Breast epithelium (tissue), 4 donors: ENCODE measurements around the gene NADK. TPM values are rescaled to one million over a fixed set of nuclear protein-coding genes. Genes with fewer than 3 reads are reported as not detected.

Experiments
- DNase-seq, 2 donors: peaks; one replicate each; pipeline ENCODE4 v3.0.0-alpha.2; 2019; ENCODE audit warnings: low spot score in 2 of 2
- H3K27ac ChIP-seq, 2 donors: fragments of 200-600 bp; sonication (generic) in 1 of 2; one replicate each; pipeline ENCODE4 v1.5.1; 2016 to 2019; ENCODE audit warnings: mild to moderate bottlenecking in 1 of 2
- H3K27me3 ChIP-seq, 2 donors: fragments of 200-600 bp; sonication (generic) in 1 of 2; one replicate each; pipeline versions ENCODE4 v1.5.1 to v1.6.0; 2017 to 2019; ENCODE audit warnings: control low read depth in 1 of 2, mild to moderate bottlenecking in 1 of 2
- H3K36me3 ChIP-seq: fragments of 200-600 bp; one replicate; pipeline ENCODE4 v1.5.1; 2019
- H3K4me1 ChIP-seq, 2 donors: fragments of 200-600 bp; sonication (generic); one replicate each; pipeline ENCODE4 v1.5.1; 2016 to 2019; ENCODE audit warnings: control low read depth in 1 of 2
- H3K4me3 ChIP-seq, 3 donors: fragments of 200-600 bp; sonication (generic); 1 replicate in 2 of 3; 2 replicates in 1 of 3; pipeline ENCODE4 v1.5.1; 2016 to 2019; ENCODE audit warnings: mild to moderate bottlenecking in 3 of 3, moderate library complexity in 2 of 3
- H3K9me3 ChIP-seq, 2 donors: fragments of 200-600 bp; sonication (generic) in 1 of 2; one replicate each; pipeline ENCODE4 v1.5.1; 2016 to 2019; ENCODE audit warnings: control low read depth in 1 of 2
- CTCF ChIP-seq, 3 donors: fragments of 450-650 bp; IDR thresholded peaks; one replicate each; pipeline ENCODE4 v1.5.1; 2016 to 2017; ENCODE audit warnings: antibody characterized with exemption in 3 of 3, mild to moderate bottlenecking in 3 of 3, moderate library complexity in 3 of 3
- POLR2A ChIP-seq: fragments of 450-650 bp; IDR thresholded peaks from one replicate; pipeline ENCODE4 v1.6.1; 2016; ENCODE audit warnings: antibody characterized with exemption, mild to moderate bottlenecking, moderate library complexity
- POLR2AphosphoS5 ChIP-seq, 3 donors: sonication (generic); formaldehyde crosslinking; IDR thresholded peaks; one replicate each; pipeline ENCODE4 v1.6.1; 2017; ENCODE audit warnings: antibody characterized with exemption in 3 of 3
- intact Hi-C: fragments of 100-400 bp; cut with DNase I; formaldehyde crosslinking; loops from one replicate; pipeline ENCODE4 v1.15.1; 2023; ENCODE audit warnings: low total_unique reads
- total RNA-seq, 3 donors: library from RNA; depleted of rRNA; stranded (reverse); fragments of >200 nt; gene quantifications; one replicate each; pipeline ENCODE4 v1.1.0, GENCODE V29; 2016

NADK gene
- total RNA-seq, 3 donors from 2014 or later = 71.1 to 89.1 (median 87.4) TPM

DNA sequence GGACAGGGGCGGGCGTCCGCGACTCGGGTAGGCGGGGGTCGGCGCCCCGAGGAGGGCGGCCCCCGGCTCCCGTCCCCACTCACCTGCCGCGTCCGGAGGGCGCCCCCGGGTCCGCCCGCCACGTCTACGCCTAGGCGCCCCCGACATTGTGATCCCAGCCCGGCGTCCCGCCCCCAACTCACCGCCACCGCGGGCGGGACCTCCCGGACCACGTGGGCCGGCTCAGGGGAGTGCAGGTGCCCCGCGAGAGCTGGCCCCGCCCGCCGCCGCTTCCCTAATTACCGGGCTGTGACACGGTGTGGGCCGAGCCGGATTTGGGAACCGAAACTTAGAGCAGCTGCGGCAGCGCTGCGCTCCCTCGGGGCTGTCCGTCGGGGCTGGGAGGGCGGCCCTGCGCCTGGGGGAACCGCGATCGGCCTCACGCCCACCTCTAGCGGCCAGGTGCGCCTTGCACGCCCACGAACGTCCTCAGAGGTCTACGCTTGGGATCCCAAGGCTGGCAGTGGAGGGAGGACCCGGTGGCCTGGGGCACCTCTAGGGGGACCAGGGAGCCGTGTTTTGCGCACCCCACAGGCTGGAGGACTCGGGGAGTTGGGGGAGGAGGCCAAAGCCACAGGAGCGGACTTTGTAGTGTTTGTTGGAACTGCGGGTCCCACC is 521 bp upstream of the NADK start:
- Histone ChIP-seq H3K36me3 (no peaks in the 10 kb centered on the region), H3K27me3 (no peaks in the 10 kb centered on the region), H3K4me3 (peak overlapping the region; percentile 81 to 92 (median 83)), H3K9me3 (no peaks in the 10 kb centered on the region), H3K4me1 (peaks cover 12 to 47% of the 10 kb centered on the region in 2 donors), H3K27ac (peak overlapping the region; percentile 90 to 96)
- peak; percentile 79 to 81 for DNase-seq
- intact Hi-C loops = no loop called here
- TF ChIP-seq POLR2AphosphoS5 (IDR thresholded peaks at IDR 0.05) = peak in 2 of 3 donors; percentile 28 to 38
- TF ChIP-seq CTCF (IDR thresholded peaks at IDR 0.05) = peak in 1 of 3 donors; percentile 32
- TF ChIP-seq POLR2A = no peak

- Histone ChIP-seq H3K36me3 (no peaks in the 10 kb centered on the region), H3K4me3 (peak overlapping the region; percentile 81 to 92 (median 83)), H3K4me1 (peaks cover 12 to 41% of the 10 kb centered on the region in 2 donors), H3K27ac (peak overlapping the region; percentile 90 to 96), H3K9me3 (no peaks in the 10 kb centered on the region), H3K27me3 (no peaks in the 10 kb centered on the region)
- intact Hi-C loops = no loop called here
- TF ChIP-seq POLR2AphosphoS5 (IDR thresholded peaks at IDR 0.05) (no peak), CTCF (IDR thresholded peaks at IDR 0.05) (no peak), POLR2A (no peak)
- no peak for DNase-seq
Observed at GRCh38 chr1:1777583-1777899, 729 bp downstream of the NADK start.

GRCh38 chr1:1776672-1777582 is 1.3 kb downstream of the NADK start:
- no peak for DNase-seq
- Histone ChIP-seq H3K4me3 (peak overlapping the region; percentile 81 to 92 (median 83)), H3K27me3 (no peaks in the 10 kb centered on the region), H3K4me1 (peaks cover 12 to 36% of the 10 kb centered on the region in 2 donors), H3K36me3 (no peaks in the 10 kb centered on the region), H3K27ac (peak overlapping the region; percentile 82 to 90), H3K9me3 (no peaks in the 10 kb centered on the region)
- intact Hi-C loops = no loop called here
- TF ChIP-seq POLR2AphosphoS5 (IDR thresholded peaks at IDR 0.05) (no peak), POLR2A (no peak), CTCF (IDR thresholded peaks at IDR 0.05) (no peak)

- no peaks in the 10 kb centered on the region for H3K36me3 ChIP-seq
- no peak for DNase-seq
- H3K27ac ChIP-seq = peak overlapping the region; percentile 82 to 90
- peaks cover 12 to 24% of the 10 kb centered on the region in 2 donors for H3K4me1 ChIP-seq
- intact Hi-C loops = no loop called here
- peaks cover 0 to 8% of the 10 kb centered on the region in 2 donors for H3K9me3 ChIP-seq
- no peak for TF ChIP-seq POLR2A
- H3K4me3 ChIP-seq = peak overlapping the region in 1 of 3 donors; percentile 30
- H3K27me3 ChIP-seq = no peaks in the 10 kb centered on the region
Observed at GRCh38 chr1:1775327-1776226, 2.7 kb downstream of the NADK start.

DNA sequence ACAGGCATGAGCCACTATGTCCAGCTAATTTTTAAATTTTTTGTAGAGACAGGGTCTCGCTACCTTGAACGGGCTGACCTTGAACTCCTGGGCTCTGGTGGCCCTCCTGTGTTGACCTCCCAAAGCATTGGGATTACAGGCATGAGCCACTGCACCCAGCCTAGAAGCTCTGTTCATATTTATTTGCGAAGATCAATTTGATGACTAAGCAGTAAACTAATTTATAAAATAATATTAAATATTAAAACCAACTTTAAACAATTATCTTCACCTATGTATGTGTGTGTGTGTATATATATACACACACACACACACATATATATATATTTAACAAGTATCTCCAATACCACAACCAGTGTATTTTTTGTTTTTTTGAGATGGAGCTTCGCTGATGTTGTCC is 4.4 kb downstream of the NADK start:
- H3K27me3 ChIP-seq = no peaks in the 10 kb centered on the region
- no peak overlapping the region for H3K4me3 ChIP-seq
- H3K36me3 ChIP-seq = no peaks in the 10 kb centered on the region
- DNase-seq = no peak
- peaks cover 10 to 12% of the 10 kb centered on the region in 2 donors for H3K4me1 ChIP-seq
- TF ChIP-seq POLR2A (no peak), CTCF (IDR thresholded peaks at IDR 0.05) (no peak), POLR2AphosphoS5 (IDR thresholded peaks at IDR 0.05) (no peak)
- H3K9me3 ChIP-seq = peaks cover 0 to 14% of the 10 kb centered on the region in 2 donors
- no peak overlapping the region for H3K27ac ChIP-seq
- intact Hi-C loops = no loop called here
